ENCODE measurements around the gene VPS37C.
"Not testable (repeated sequence)": the region's sequence is repeated elsewhere in the genome, so short reads cannot be mapped to it uniquely, and the experiment has no call there.

The VPS37C gene

DNA sequence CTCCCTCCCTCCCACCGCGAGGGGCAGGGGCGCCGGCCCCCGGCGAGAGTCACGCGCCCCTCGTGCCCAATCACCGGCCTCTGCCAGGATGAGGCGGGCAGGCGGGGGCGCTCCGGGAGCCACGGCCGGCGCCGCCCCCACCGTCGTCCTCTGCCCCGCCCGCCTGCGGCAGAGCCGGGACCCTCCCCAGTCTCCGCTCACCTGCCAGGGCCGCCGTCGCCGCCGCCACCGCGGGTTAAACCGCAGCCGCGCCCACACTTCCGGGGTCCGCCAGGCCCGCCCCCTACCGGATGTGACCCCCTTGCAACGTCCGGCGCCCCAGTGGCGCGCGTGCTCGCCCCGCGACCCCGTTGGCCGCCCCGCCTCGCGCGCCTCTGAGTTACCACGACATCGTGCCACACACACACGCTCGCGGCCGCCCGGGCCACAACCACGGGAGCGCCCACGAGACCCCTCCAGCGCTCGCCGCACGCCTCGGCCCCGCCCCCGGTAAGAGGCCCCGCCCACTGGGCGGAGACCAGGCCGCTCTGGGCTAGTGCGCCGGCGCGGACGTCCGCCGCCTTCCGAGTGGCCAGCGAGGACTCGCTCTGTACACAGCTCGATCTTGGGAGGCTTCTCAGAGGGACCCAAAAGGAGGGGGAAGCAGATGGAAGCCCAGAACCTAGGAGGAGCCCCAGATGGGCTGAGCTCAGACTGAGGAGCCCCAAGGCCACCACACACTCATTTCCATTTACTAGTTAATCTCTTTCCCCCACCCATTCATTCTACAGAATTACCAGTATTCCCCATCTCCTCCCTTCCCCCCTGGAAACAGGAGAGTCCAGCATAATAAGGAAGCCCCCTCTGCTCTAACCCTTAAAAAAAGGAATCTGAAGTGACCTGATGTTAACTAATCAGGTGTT lies at the start of gene VPS37C:
TSS of gene VPS37C (minus strand) at position 237 of the 902 bp plus-strand sequence. CDS start 22,597 bp downstream, outside the sequence.
- peak; percentile 89 for DNase-seq

DNA sequence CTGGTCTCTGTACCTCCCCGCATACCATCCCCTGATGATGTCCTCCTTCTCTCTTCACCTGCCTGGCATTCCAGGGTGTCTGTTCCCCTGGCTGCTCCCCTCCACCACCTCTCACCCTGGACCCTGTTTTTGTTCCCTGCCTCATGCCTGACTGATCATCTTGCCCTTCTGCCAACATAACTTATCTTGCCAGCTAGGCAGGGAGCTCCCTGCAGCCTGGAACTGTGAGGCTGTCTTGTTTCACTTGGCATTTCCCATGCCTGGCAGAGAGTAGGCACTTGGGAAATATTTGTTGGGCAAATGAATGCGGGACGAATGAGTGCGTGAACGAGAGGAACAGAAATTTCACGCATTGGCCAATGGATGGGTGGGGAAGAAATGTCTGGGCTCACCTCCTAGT lies 49.4 kb upstream of the VPS37C start:
- not testable (repeated sequence) for DNase-seq

DNA sequence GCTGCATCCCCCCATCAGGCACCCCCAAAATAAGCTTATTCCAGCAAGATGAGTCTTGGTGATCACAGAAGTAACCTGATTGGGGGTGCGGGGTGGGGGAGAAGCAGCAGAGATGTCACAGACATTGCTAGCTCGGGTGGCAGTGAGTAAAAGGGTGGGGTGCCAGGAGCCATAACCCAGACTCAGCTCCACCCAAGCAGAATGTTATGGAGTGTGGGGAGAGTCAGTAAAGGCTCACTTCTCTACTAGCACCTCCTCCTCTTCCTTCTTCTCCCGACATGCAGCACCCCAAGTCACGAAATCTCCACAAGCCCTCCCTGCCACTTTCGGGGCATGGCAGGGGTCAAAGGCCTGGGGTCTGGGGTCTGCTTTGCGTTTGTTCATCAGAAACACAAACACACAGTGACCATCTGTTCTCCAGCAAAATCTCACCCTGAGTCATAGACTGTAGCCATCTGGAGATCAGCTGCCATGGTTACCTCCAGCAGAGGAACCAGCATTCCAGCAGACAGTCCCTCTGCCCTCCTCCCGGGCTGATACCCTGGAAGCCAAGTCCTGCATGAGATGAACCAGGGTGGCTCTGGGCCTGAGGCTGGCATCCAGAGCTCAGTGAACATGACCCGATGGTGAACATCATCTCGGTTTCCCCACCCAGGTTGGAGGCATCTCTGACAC lies 46.5 kb upstream of the VPS37C start:
- not testable (repeated sequence) for DNase-seq

DNA sequence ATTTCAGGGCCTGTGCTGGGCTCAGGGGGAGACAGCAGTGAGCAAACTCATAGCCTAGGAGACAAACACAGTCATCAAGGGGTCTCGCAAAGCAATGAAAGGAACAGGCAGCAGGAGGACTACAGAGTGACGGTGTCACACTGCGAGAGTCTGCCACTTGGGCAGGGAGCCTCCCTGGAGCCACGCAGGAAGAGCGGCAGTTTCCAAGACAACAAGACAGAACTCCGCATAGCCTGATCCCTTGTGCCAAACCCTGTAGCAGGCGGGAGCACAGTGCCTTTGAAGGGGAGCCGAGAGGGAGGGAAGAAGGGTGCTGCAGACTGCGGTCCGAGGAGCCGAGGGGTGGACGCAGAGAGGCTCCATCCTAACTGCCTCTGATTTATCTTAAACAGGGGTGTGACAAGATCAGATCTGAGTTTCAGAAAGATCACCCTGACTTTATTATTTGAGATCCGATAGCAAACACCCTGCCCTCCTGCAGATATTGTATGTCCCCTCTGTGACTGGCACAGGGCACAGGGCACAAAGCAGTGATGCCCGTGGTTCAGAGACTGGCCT lies 43.4 kb upstream of the VPS37C start:
- DNase-seq: not testable (repeated sequence)

DNA sequence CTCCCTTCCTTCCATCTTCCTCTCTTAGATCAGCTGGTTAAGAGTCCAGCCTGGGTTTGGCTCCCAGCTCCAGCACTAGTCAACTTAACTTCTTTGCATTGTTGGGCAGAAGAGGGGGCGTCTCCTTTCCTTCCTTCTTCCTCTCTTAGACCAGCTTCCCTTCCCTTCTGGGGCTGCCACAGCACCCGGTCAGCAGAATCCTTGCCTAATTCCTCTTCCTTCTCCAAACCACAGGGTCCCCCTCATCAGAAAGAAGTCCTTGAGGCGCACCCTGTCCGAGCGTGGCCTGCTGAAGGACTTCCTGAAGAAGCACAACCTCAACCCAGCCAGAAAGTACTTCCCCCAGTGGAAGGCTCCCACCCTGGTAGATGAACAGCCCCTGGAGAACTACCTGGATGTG lies 42.6 kb upstream of the VPS37C start:
- DNase-seq: not testable (repeated sequence)

DNA sequence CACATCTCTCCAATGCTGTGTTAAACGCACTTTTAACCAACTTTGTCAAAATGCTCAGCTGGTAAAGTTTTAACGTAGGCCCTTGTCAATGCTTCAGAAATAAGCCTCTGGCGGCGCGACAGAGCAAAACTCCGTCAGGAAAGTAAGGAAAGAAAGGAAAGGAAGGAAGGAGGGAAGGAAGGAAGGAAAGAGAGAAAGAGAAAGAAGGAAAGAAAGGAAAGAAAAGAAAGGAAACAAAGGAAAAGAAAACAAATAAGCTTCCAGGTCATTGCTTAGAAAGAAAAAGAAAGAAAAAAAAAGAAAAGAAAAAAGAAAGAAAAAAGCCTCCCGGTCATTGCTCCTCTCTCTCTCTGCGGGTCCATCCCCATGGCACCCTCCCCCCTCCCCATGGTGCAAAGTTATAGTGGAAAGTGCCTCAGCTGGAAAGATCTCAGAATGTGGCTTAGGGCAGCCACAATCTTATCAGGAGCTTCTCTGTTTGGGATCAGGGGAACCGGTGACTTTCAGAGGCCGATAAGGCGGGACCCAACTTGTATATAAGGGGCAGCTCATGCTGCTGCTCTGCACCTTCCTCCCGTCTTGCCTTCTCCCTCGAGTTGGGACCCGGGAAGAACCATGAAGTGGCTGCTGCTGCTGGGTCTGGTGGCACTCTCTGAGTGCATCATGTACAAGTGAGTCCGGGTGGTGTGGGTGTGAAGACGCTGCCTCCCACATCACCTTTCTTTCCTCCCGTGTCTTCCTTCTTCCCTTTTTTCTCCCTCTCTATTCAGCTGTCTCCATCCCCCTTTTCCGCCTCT lies 41.9 kb upstream of the VPS37C start, which contains the start of gene PGA3:
TSS of gene PGA3 (plus strand) at position 566 of the 797 bp plus-strand sequence. CDS start at position 616, 50 bp downstream.
- DNase-seq: not testable (repeated sequence)

DNA sequence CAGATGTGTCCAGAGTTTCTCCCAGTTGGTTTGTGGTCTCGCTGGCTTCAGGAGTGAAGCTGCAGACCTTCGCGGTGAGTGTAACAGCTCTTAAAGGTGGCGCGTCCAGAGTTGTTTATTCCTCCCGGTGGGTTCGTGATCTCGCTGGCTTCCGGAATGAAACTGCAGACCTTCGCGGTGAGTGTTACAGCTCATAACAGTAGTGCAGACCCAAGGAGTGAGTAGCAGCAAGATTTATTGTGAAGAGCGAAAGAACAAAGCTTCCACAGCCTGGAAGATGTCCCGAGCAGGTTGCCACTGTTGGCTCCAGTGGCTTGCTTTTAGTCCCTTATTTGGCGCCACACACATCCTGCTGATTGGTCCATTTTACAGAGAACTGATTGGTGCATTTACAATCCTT lies 40.2 kb upstream of the VPS37C start:
- no peak for DNase-seq

DNA sequence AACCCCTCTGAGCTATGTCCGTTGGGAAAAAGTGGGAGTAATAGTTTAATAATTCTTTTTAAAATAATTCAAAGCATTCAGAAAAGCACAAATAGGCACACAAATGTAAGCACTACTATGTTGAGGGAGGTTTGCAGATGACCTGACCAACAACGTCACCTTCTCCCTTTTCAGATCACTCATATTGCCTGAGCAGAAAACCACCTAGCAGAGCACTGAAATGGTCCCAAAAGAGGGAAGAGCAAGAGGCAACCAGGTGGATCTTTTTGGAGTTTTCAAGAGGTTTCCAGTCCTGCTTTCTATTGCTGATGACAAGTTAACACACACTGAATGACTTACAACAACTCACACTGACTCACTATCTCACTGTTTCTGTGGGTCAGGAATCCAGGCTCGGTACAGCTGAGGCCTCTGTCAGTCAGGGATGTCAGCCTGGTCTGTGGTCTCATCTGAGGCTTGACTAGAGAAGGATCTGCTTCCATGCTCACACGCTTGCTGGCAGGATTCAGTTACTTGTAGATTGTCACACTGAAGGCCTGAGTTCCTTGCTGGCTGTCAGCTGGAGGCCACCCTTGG lies 37.8 kb upstream of the VPS37C start:
- DNase-seq: no peak

DNA sequence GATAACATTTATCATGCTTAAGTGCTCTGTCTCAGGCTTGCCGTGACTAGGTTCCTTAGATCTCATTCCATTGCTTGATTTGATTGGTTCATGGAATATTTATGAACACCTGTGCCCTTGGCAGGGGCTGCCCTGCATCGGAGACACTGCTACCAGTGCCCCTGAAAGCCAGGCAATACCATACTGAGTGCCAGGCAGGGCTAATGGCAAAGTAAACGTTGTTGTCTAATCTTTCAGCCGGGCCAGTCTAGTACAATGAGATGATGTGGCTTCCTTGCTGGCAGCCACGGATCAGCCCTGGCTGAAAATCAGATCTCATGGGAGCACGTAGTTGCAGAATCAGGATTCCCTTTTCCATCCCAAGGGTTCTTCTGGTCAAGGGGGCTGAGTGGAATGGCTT lies 37.1 kb upstream of the VPS37C start:
- peak; percentile 60 for DNase-seq

DNA sequence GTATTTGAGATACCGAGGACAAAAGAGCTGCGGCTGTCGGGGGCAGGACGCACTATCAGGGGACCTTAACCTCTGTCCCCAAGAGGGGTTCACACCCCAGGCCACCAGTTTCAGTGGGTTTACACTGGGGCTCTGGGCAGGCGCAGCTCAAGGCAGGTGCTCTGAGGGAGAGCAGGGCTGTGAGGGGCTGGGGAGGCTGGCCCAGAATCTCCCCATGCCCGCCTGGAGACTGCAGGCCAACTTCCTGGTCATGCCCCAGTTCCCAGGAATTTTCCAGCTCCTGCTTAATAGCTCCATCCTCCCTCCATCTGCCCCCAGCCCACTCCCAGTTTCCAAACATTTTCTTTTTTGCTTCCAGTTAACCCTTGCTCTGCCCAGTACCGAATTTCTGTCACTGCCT lies 34.5 kb upstream of the VPS37C start:
- DNase-seq: no peak

DNA sequence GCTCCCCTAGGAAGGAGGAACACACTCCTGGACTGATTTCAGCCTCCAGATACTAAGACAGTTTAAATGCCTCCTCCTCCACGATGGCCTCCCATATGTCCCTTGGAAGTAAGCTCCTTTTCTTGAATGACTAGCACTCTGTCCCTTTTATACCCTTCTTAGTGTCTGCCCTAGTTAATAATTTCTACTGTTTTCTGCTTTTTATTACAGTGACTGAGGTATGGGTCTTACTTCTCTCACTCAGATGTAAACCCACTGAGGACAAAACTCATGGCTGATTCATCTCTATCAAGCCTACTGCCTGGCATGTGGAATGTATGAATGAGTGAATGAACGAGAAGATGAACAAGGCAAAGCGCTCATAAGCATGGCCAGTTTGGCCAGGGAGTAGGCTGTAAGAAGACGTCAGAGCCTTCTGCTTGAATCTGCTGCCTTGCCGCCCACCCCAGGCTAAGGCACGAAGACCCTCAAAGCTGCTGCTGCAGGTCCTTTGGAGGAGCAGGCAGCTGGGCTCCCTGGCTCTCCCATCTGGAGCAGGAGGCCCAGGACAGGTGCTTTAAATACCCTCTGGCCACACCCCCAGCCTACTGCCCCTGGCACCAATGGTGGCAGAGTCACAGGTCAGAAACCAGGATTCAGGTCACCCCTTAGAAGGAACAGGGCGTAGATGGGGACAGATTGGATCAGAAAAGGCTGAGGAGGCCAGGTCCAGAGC lies 33.9 kb upstream of the VPS37C start:
- DNase-seq: no peak

DNA sequence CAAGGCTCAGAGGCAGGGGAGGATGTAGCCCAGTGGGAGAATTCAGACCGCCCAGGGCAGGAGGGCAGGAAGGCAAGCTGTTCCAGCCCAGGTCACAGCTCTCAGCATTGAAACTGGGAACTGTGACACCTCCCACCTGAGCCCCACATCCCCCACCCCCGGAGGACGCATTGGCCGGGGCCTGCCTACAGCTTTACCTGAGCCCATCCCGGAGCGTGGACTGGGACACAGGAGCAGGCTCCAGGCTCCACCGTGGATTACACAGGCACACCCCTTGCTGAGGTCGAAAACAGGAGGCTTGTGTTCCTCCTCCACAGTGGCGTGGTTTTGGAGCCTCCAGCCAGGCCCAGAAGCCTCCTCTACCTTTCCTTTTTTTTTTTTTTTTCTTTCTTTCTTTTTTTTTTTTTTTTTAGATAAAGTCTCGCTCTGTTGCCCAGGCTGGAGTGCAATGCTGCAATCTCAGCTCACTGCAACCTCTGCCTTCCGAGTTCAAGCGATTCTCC lies 33.0 kb upstream of the VPS37C start:
- DNase-seq: peak; percentile 57

DNA sequence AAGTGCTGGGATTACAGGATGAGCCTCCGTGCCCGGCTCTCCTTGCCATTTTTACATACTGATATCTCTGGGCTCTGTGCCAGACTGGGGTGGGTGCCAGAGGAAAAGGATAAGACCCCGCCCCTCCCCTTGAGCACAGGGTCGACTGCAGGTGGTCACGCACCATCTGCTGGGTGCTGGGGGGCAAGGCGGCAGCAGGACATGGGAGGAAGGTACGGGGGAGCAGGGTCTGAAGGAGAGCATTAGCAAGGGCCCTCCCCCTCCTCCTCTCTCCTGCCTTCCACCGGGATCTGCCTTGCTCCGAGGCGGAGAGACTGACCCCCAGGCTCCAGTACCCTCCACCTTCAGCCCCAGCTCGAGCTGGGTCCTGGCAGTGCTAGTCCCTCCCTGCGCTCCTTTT lies 32.4 kb upstream of the VPS37C start:
- DNase-seq: peak; percentile 82

DNA sequence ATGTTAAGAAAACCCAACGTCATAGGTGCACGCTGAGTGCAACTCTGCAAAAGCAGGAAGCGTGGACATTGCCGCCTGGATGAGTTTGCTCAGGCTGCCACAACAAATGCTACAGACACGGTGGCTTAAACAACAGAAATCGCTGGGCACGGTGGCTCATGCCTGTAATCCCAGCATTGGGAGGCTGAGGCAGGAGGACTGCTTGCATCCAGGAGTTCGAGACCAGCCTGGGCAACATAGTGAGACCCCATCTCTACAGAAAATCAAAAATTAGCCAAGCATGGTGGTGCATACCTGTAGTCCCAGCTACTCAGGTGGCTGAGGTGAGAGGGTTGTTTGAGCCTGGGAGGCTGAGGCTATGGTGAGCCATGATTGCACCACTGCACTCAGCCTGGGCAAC lies 28.7 kb upstream of the VPS37C start:
- DNase-seq: no peak

DNA sequence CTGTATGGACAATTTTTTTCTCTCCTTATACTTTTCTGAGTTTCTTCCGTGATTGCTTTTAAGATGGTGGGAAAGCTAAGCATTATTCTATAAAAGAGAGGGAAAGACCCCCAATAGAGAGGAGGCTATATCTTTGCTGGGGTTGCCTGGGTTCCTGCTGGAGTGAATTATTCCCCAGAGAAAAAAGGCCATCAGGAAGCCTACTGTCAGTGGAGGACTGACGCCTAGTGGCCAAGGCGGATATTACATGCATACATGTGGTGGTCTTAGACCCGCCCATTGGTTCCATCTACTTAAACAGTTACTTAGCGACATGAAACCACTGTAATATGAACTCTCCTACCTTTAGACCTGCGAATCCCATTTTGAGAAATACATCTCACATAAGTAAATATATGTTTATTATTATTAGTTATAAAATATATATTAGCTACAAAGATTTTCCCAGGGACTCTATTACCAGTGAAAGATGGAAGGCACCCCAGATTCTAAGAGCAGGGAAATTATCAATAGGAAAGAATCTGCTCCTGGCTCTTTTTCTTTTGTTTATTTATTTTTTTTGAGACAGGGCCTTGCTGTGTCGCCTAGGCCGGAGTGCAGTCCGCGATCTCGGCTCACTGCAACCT lies 26.4 kb upstream of the VPS37C start:
- DNase-seq: peak; percentile 89

DNA sequence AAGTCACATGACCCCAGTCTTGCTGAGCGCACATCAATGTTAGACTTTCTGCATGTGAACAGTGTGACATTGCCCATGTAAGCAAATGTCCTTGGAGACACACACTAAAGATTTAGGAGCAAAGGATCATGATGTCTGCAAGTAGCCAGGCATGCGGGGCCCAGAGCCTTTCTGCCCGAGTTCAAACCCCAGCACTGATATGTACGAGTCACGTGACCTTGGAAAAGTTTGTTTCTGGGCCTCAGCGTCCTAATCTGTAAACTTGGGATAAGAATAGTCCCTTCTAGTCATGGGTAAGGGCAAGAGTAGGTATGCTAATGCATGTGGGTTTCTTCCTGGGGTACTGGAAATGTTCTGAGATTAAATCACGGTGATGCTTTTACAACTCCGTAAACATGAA lies 25.3 kb upstream of the VPS37C start:
- DNase-seq: no peak

DNA sequence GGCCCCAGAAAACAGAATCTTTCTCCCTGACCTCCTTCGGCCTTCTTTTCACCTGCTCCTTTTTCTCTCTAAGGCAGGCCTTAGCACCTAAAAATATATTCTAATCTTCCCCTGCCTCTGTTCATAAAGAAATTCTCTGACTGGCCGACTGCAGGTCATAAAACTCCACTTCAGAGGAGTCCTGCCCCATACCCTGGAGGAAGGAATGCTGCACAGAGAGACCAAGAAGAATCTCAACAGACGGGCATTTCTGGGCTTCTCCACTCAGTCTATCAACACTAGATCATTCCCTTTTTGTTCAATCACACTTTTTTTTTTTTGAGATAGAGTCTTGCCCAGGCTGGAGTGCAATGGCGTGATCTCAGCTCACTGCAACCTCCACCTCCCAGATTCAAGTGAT lies 22.4 kb upstream of the VPS37C start:
- DNase-seq: no peak

DNA sequence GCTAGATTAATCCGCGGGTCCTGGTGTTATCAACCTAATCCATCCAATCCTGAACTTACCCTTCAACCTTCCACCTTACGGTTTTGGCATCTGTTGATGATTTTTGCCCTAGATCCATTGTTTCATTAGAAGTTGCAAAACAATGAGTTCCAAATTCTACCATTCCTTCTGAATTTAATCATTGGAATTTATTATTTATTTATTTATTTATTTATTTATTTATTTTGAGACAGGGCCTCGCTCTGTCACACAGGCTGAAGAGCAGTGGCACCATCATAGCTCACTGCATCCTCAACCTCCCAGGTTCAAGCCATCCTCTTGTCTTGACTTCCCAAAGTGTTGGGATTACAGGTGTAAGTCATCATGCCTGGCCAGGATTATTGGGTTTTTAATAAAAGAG lies 20.3 kb upstream of the VPS37C start:
- no peak for DNase-seq

DNA sequence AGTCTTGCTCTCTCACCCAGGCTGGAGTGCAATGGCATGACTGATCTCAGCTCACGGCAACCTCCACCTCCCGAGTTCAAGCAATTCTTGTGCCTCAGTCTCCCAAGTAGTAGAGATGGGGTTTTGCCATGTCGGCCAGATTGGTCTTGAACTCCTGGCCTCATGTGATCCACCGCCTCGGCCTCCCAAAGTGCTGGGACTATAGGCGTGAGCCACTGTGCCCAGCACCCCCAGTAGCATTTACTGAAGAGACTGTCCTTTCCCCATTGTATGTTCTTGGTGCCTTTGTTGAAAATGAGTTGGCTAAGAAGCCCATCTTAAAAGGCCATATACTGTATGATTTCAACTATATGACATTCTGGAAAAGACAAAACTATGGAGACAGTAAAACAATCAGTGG lies 19.0 kb upstream of the VPS37C start:
- not testable (repeated sequence) for DNase-seq

DNA sequence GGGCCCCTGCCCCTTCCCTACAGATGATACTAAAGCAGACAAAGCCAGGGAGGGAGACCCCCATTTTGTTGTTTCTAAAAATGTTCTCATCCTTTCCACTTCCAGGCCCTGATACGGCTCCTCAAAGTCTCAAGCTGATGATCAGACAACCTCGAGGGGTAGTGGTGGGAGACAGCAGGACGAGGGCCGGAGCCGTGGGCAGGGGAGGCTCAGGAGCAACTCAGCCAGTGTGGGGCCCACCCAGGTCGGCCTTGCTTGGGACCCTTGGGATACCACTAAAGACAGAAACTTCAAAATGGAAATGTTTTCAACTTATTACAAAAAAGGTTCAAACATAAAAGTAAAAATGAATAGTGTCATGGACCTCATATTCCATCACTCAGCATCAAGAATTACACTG lies 15.2 kb upstream of the VPS37C start:
- no peak for DNase-seq

DNA sequence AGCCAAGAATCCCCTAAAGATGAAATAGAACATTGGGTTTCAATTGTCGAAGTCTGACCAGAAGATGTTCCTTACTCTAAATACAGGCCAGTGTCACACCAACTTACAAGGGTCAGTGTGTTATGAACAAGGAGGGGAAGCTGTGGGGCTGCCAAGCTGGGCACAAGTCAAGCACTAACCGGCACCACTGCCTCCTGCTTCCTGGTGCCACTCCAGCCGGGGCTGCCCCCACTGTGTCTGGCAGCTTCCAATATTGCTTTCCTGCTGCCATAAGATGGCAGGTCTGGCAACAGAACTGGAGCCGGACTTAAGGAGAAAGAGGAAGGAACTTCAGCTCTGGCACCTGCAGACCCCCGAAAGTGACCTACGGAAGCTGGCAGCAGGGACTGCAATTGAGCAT lies 13.7 kb upstream of the VPS37C start:
- DNase-seq: no peak

All from NCI-H2171 treated with DMSO at 0.1 percent for 48 hours (cell line).